Mammary epithelial cell (primary cell): ENCODE results near the gene RSAD2.

Source experiments
- EZH2 ChIP-seq: IDR thresholded peaks from 2 replicates; pipeline ENCODE4 v1.6.1; 2012; ENCODE audit warnings: low read length, inconsistent platforms, borderline replicate concordance
- TF ChIP-seq, protein P1 (sequence below), 2 donors: IDR thresholded peaks in 1 of 2; conservative IDR thresholded peaks in 1 of 2; 2 replicates each; pipeline ENCODE4 v1.5.1; 2011 to 2012; ENCODE audit warnings: inconsistent platforms in 2 of 2, low read length in 2 of 2, mild to moderate bottlenecking in 2 of 2, control low read depth in 1 of 2, low read depth in 1 of 2; ENCODE audit not compliant: insufficient read depth in 1 of 2; ENCODE audit errors: extremely low read depth in 1 of 2

DNA sequence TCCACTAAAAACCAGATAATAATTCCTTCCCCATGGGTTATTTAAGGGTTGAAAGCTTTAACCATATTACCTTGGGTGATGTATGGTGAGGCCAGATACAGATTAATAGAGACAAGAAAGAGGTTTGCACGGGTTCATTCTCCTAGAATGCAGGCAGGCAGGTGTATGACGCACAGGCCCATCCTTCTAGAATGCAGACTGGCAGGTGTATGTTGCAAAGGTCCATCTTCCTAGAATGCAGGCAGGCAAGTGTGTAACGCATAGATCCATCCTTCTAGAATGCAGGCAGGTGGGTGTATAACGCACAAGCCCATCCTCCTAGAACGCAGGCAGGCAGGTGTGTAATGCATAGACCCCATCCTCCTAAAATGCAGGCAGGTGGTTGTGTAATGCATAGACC is 3.9 kb downstream of the RSAD2 start:
- TF ChIP-seq, protein P1, sequence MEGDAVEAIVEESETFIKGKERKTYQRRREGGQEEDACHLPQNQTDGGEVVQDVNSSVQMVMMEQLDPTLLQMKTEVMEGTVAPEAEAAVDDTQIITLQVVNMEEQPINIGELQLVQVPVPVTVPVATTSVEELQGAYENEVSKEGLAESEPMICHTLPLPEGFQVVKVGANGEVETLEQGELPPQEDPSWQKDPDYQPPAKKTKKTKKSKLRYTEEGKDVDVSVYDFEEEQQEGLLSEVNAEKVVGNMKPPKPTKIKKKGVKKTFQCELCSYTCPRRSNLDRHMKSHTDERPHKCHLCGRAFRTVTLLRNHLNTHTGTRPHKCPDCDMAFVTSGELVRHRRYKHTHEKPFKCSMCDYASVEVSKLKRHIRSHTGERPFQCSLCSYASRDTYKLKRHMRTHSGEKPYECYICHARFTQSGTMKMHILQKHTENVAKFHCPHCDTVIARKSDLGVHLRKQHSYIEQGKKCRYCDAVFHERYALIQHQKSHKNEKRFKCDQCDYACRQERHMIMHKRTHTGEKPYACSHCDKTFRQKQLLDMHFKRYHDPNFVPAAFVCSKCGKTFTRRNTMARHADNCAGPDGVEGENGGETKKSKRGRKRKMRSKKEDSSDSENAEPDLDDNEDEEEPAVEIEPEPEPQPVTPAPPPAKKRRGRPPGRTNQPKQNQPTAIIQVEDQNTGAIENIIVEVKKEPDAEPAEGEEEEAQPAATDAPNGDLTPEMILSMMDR (conservative IDR thresholded peaks at IDR 0.05 in 1 of 2, IDR thresholded peaks at IDR 0.05 in 1 of 2; ENCODE audit: extremely low read depth in 1 of 2, insufficient read depth in 1 of 2, low read depth in 1 of 2, low read length in 2 of 2), result no peak
- no peak for TF ChIP-seq EZH2
